Measurements from ENCODE around the gene ATG7. TPM values are rescaled to one million over a fixed set of nuclear protein-coding genes. Genes with fewer than 3 reads are reported as not detected.

Gene ATG7
- total RNA-seq, 1 experiment from 2014 or later, result 25.7 TPM

- no peaks in the 10 kb centered on the region for H3K9me3 ChIP-seq (replicated peaks)
- peak; percentile 24 to 69 for DNase-seq
These were observed 103.3 kb downstream of the ATG7 start for GRCh38 chr3:11375333-11376088.

GRCh38 chr3:11377719-11378118 lies 105.5 kb downstream of the ATG7 start:
- Histone ChIP-seq H3K27me3 (no peaks in the 10 kb centered on the region), H3K36me3 (peaks cover 6% of the 10 kb centered on the region; the same call in 1 of the 2 replicates), H3K9me3 (replicated peaks) (no peaks in the 10 kb centered on the region), H3K27ac (no peak overlapping the region), H3K4me3 (no peak overlapping the region), H3K4me1 (peaks cover 46% of the 10 kb centered on the region)
- no peak for DNase-seq

More at GRCh38 chr3:11375333-11376088, 103.3 kb downstream of the ATG7 start:
- Histone ChIP-seq H3K4me1 (peaks cover 52% of the 10 kb centered on the region), H3K36me3 (peaks cover 6% of the 10 kb centered on the region; the same call in 1 of the 2 replicates), H3K27ac (peak overlapping the region; percentile 1; the same call in 1 of the 2 replicates), H3K4me3 (no peak overlapping the region), H3K27me3 (no peaks in the 10 kb centered on the region)

DNA sequence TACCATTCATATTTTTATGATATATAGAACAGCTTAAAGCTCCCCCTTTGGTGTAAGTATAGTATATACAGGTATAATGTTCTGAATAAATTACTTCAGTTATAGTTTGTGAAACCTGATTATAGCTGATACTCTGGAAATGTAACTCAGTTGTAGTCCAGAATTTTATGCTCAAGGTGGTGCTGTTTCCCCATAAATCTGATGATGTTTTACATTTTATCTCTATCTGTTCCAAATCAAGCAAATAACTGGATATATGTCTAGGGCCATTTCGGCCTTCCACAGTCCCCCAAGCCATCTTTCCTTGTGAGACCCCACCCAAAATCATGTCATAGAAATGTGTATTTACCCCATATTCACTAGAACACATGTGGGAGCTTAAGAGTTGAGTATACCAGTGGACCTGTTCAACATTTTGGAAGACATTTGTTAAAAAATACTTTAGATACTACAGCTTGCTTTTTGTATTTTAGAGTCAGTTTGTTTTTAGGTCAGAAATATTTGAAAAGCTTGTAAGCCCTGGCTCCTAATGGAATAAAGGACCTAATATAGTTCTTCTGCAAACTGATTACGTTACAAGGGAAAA lies 107.1 kb downstream of the ATG7 start:
- Histone ChIP-seq H3K27me3 (no peaks in the 10 kb centered on the region), H3K4me1 (peaks cover 35% of the 10 kb centered on the region), H3K9me3 (replicated peaks) (no peaks in the 10 kb centered on the region), H3K36me3 (no peaks in the 10 kb centered on the region), H3K27ac (peak overlapping the region; percentile 37), H3K4me3 (peak overlapping the region; percentile 37)
- DNase-seq, result peak; percentile 33 to 79

DNA sequence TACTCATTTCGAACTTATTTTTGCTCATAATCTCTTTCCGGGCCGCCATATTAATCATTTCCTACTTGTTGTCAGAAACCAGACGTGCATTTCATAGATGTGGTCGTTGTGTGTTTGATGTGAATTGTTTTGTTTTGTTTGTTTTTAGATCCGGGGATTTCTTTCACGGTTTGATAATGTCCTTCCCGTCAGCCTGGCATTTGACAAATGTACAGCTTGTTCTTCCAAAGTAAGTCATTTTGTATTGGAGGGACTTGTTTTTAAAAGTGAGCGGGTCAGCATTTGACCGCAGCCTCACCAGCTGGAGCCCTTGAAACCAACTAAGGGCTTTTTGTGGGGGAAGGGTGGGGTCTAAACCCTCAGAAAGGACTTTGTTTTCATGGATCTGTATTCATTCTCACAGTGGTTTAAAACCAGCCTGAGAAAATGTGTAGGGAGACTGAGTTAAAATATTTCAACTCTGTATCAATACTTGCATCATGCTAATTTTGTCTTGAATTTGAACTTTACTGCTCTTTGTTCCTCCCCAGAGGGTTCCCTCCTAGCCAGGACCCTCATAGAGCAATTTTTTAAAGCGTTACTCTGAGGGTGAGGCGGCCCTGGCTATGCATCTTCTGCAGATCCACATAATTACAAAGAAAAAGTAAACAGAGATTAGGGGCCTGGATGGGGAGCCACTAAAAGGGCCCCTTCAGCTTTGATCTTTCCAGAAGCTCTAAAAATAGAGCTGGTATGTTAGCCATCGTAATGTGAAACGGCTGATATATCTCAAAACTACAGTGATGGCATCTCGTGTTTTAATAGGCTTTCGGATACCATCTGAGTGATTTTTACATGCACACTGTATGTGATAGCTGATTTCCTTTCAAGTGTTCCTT lies 107.9 kb downstream of the ATG7 start:
- Histone ChIP-seq H3K4me1 (peaks cover 33% of the 10 kb centered on the region), H3K36me3 (no peaks in the 10 kb centered on the region), H3K4me3 (peak overlapping the region; percentile 37), H3K27me3 (no peaks in the 10 kb centered on the region), H3K27ac (peak overlapping the region; percentile 37), H3K9me3 (replicated peaks) (no peaks in the 10 kb centered on the region)
- peak; percentile 51 to 69 for DNase-seq

- Histone ChIP-seq H3K27ac (no peak overlapping the region), H3K9me3 (replicated peaks) (no peaks in the 10 kb centered on the region), H3K27me3 (no peaks in the 10 kb centered on the region), H3K4me3 (no peak overlapping the region), H3K36me3 (no peaks in the 10 kb centered on the region), H3K4me1 (peaks cover 38% of the 10 kb centered on the region)
- no peak for DNase-seq
These were observed 108.9 kb downstream of the ATG7 start for GRCh38 chr3:11381141-11381540.

GRCh38 chr3:11381563-11381962 lies 109.4 kb downstream of the ATG7 start:
- peaks cover 43% of the 10 kb centered on the region for H3K4me1 ChIP-seq
- no peak overlapping the region for H3K4me3 ChIP-seq
- no peak overlapping the region for H3K27ac ChIP-seq
- no peaks in the 10 kb centered on the region for H3K36me3 ChIP-seq
- no peaks in the 10 kb centered on the region for H3K27me3 ChIP-seq
- no peaks in the 10 kb centered on the region for H3K9me3 ChIP-seq (replicated peaks)
- peak; percentile 25 to 82 for DNase-seq

DNA sequence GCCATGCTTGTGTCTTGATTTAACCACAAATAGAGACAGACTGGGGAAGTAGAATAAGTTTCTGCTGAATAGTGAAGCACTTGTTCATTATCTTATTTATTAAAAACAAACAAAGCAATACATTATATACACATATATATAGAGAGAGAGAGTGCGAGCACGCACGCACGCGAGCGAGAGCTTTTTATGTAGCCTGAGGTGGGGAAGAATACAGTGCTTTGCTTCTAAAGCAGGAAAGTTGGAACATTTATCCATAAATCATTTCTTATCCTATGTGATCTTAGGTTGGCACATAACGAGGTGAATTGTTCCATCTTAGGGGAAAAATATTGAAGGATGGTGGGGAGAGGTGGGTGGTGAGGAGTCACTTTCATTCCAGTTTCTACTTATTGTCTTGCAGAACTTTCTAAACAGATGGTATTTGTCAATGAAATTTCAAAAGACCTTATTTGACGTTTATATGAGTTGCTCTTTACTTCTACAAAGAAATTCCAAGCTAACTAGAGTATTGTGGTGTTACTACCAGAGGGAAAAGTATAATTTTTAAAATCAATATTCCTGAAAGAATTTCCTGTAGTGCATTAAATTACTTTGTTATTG lies 110.0 kb downstream of the ATG7 start:
- Histone ChIP-seq H3K27me3 (no peaks in the 10 kb centered on the region), H3K36me3 (no peaks in the 10 kb centered on the region), H3K4me1 (peaks cover 44% of the 10 kb centered on the region), H3K4me3 (no peak overlapping the region), H3K27ac (no peak overlapping the region), H3K9me3 (replicated peaks) (no peaks in the 10 kb centered on the region)
- no peak for DNase-seq

GRCh38 chr3:11384074-11384473 lies 111.9 kb downstream of the ATG7 start:
- DNase-seq, result no peak
- Histone ChIP-seq H3K36me3 (no peaks in the 10 kb centered on the region), H3K4me3 (no peak overlapping the region)

DNA sequence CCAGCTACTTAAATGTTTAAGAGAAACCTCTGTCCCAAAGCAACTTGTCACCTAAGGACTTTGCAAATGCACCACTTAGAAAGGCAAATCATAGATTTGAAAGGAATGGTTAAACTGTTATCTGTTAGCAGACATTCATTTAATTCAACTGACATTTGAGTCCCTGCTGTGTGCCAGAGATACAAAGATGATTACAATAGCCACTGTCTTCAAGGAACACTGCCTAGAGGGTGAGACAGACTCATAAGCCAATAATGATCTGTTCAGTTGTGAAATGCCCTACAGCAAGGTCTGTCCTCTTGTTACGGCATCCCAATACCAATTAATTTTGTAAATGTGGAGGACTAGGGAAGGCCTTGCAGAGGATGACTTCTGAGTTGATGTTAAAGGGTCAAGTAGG lies 113.1 kb downstream of the ATG7 start:
- DNase-seq, result no peak
- no peak overlapping the region for H3K4me3 ChIP-seq
- no peak overlapping the region for H3K27ac ChIP-seq
- H3K36me3 ChIP-seq, result no peaks in the 10 kb centered on the region; the same call in 1 of the 2 replicates
- peaks cover 33% of the 10 kb centered on the region for H3K4me1 ChIP-seq
- H3K27me3 ChIP-seq, result no peaks in the 10 kb centered on the region
- no peaks in the 10 kb centered on the region for H3K9me3 ChIP-seq (replicated peaks)

More at GRCh38 chr3:11384074-11384473, 111.9 kb downstream of the ATG7 start:
- Histone ChIP-seq H3K27ac (no peak overlapping the region), H3K27me3 (no peaks in the 10 kb centered on the region), H3K9me3 (replicated peaks) (no peaks in the 10 kb centered on the region), H3K4me1 (peaks cover 44% of the 10 kb centered on the region)

GRCh38 chr3:11385891-11386290 lies 113.7 kb downstream of the ATG7 start:
- Histone ChIP-seq H3K4me1 (peaks cover 27% of the 10 kb centered on the region), H3K9me3 (replicated peaks) (no peaks in the 10 kb centered on the region), H3K4me3 (no peak overlapping the region), H3K27me3 (no peaks in the 10 kb centered on the region), H3K27ac (no peak overlapping the region), H3K36me3 (no peaks in the 10 kb centered on the region; the same call in 1 of the 2 replicates)
- peak in 1 of 2 experiments; percentile 29 for DNase-seq

DNA sequence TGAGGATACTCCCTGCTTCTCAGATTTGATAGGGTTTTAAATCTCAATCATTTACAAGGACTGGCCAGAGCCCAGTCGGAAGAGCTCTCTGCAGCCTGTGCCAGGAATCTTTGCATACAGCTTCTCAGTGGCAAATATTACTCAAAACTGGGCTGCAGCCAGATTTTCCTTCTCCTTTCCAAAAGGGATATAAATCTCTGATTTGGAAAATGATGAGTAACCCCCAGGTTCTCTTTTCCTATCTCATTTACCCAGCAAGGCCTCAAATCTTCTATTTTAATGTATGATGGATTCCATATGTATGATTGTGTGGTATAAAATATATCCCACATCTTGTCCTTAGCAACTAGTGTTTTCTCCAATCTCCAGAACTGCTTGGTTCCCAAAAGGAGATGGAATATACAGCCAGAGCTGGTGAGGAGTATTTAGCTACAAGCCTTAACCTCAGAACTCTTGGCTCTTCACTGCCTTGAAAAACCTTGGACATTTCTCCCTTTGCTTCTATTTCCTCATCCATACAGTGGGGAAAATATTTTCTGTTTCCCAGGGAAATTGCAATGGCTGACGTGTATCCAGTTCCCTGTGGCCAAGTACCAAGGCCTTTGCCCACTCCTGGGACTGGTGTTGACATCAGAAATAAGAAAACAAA lies 114.4 kb downstream of the ATG7 start:
- Histone ChIP-seq H3K27me3 (no peaks in the 10 kb centered on the region), H3K36me3 (no peaks in the 10 kb centered on the region; the same call in 1 of the 2 replicates), H3K27ac (no peak overlapping the region), H3K4me1 (peaks cover 24% of the 10 kb centered on the region), H3K4me3 (no peak overlapping the region), H3K9me3 (replicated peaks) (no peaks in the 10 kb centered on the region)
- DNase-seq, result no peak

DNA sequence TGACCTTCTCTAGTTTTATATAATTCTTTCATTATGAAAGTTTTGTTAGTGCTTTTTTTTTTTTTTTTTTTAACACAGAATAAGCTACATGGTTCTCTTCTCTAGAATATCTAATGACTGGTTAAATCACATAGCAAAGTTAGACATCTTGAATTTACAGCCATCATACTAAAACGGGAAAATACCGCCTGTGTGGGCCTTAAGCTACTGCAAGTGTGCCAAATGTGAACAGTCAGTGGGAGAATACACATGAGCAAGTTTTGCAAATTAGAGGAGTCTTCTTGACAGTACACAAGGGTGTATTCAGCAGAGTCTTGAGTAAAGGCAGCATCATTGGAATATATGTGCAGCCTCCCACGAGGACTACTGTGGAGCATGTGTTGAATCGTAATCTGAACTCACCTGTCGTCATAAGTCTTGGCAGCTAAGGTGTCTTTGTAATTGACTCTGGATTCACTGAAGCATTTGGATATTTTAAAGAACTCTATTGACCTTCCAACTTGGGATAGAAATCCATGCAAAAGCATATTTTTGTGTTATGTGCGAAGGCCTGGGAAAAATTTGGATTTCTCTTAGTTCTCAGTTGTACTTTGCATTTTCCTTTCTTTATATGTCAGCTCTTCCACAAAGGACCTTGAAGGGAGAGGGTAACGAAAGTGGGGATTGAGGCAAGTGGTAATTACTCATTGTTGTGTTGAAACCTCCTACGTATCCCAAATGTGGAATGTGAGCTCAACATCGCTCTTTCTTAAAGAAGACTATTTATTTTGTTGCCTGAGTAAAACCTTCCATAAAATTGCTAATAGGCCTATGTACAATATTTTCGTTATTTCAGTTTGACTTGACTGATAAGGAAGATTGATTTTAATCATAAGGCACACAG lies 117.4 kb downstream of the ATG7 start:
- DNase-seq, result no peak
- H3K4me3 ChIP-seq, result no peak overlapping the region
- H3K4me1 ChIP-seq, result peaks cover 33% of the 10 kb centered on the region
- H3K36me3 ChIP-seq, result no peaks in the 10 kb centered on the region; the same call in 1 of the 2 replicates
- H3K27ac ChIP-seq, result no peak overlapping the region
- H3K27me3 ChIP-seq, result no peaks in the 10 kb centered on the region
- no peaks in the 10 kb centered on the region for H3K9me3 ChIP-seq (replicated peaks)

DNA sequence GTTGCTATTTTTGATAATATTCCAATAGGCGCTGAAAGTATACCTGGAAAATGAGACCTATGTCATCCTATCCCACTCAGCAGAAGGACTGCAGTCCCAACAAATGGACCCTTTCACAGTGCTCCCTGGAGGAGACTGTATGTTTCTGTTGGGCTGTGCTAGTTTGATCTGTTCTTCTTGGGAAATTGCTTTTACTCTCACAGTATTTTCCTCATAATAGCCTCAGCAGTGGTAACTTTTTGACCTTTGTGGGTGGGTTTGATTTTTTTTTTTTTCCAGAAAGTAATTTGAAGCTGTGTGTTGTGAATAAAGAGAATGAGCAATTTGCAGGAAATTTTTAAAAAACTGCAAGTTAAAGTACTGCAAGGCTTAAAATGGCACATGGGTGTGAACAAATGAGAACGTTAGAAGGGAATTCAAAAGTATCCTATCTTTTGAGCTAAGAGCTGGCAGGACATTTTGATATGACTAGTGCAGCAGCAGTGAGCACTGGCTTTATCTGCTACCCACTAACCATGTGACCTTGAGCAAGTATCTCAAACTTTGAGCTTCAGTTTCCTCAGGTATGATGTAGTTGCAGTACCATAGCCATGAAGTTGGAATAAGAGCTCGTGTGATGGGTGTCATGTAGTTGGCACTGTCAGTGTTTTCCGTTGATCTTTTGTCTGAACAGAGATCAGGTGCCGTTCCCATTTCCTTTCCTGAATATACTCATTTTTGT lies 118.4 kb downstream of the ATG7 start:
- peaks cover 28% of the 10 kb centered on the region for H3K4me1 ChIP-seq
- H3K4me3 ChIP-seq, result no peak overlapping the region
- no peak for DNase-seq
- no peaks in the 10 kb centered on the region; the same call in 1 of the 2 replicates for H3K36me3 ChIP-seq
- H3K27me3 ChIP-seq, result no peaks in the 10 kb centered on the region
- H3K9me3 ChIP-seq (replicated peaks), result no peaks in the 10 kb centered on the region
- no peak overlapping the region for H3K27ac ChIP-seq
